TTC549 (cell line): ENCODE measurements around the gene MAP1S.
A peak's percentile ranks its signal among the peaks of the same experiment; 100 is the strongest.

Source experiments
- FAIRE-seq: peaks from 2 replicates; lab custom pipeline; 2012; peaks lifted over from hg19 to GRCh38; lab: Jason Lieb, UNC

The MAP1S gene

GRCh38 chr19:17739121-17739875 is 20.0 kb downstream of the MAP1S start:
- no peak for FAIRE-seq

GRCh38 chr19:17741456-17741855 is 22.2 kb downstream of the MAP1S start:
- no peak for FAIRE-seq

GRCh38 chr19:17743874-17744580 is 24.7 kb downstream of the MAP1S start:
- no peak for FAIRE-seq

GRCh38 chr19:17747205-17748098 is 28.2 kb downstream of the MAP1S start:
- FAIRE-seq: peak; percentile 5

GRCh38 chr19:17748884-17749638 is 29.8 kb downstream of the MAP1S start:
- no peak for FAIRE-seq

- no peak for FAIRE-seq
Measured at GRCh38 chr19:17749912-17750317, 30.6 kb downstream of the MAP1S start.

- FAIRE-seq: no peak
Measured at GRCh38 chr19:17751103-17751911, 32.0 kb downstream of the MAP1S start, which contains the start of gene FCHO1. TSS of gene FCHO1 (plus strand) at chr19:17751477. CDS start at chr19:17755165, 3,688 bp downstream.

- FAIRE-seq: no peak
Measured at GRCh38 chr19:17751912-17752273, 32.6 kb downstream of the MAP1S start.

GRCh38 chr19:17752865-17753639 is 33.8 kb downstream of the MAP1S start:
- no peak for FAIRE-seq

- FAIRE-seq: no peak
Measured at GRCh38 chr19:17753976-17754375, 34.7 kb downstream of the MAP1S start.

GRCh38 chr19:17754634-17755442 is 35.6 kb downstream of the MAP1S start:
- FAIRE-seq: no peak

- FAIRE-seq: no peak
Measured at GRCh38 chr19:17755443-17755890, 36.2 kb downstream of the MAP1S start.

- FAIRE-seq: no peak
Measured at GRCh38 chr19:17755977-17756670, 36.8 kb downstream of the MAP1S start.

GRCh38 chr19:17757125-17757524 is 37.8 kb downstream of the MAP1S start:
- no peak for FAIRE-seq

- FAIRE-seq: no peak
Measured at GRCh38 chr19:17758515-17758914, 39.2 kb downstream of the MAP1S start.

GRCh38 chr19:17761148-17761547 is 41.9 kb downstream of the MAP1S start:
- no peak for FAIRE-seq

- no peak for FAIRE-seq
Measured at GRCh38 chr19:17762505-17763229, 43.4 kb downstream of the MAP1S start.

- FAIRE-seq: no peak
Measured at GRCh38 chr19:17764348-17764747, 45.1 kb downstream of the MAP1S start.
